ENCODE data around the gene ST3GAL6.

The ST3GAL6 gene

GRCh38 chr3:98799479-98799878, 36.3 kb downstream of the ST3GAL6 start:
- Mint-ChIP-seq H3K4me1 (peaks cover 5% of the 10 kb centered on the region), H3K9me3 (peaks cover 24% of the 10 kb centered on the region), H3K27ac (no peak overlapping the region), H3K36me3 (ENCODE audit: low read depth) (peaks cover 67% of the 10 kb centered on the region), H3K4me3 (no peak overlapping the region), H3K27me3 (ENCODE audit: low read depth, poor library complexity) (no peaks in the 10 kb centered on the region)
- TF ChIP-seq CTCF (IDR thresholded peaks at IDR 0.05) = no peak
- no peak for DNase-seq

GRCh38 chr3:98800401-98800800, 37.3 kb downstream of the ST3GAL6 start:
- no peak for DNase-seq
- Mint-ChIP-seq H3K36me3 (ENCODE audit: low read depth) (peaks cover 76% of the 10 kb centered on the region), H3K9me3 (peaks cover 32% of the 10 kb centered on the region), H3K4me3 (no peak overlapping the region), H3K27ac (no peak overlapping the region), H3K27me3 (ENCODE audit: low read depth, poor library complexity) (no peaks in the 10 kb centered on the region), H3K4me1 (peaks cover 5% of the 10 kb centered on the region)
- no peak for TF ChIP-seq CTCF (IDR thresholded peaks at IDR 0.05)

GRCh38 chr3:98801043-98801747, 38.1 kb downstream of the ST3GAL6 start:
- peaks cover 78% of the 10 kb centered on the region for H3K36me3 Mint-ChIP-seq (ENCODE audit: low read depth)
- H3K9me3 Mint-ChIP-seq = peaks cover 36% of the 10 kb centered on the region
- peak overlapping the region; percentile 58 for H3K27ac Mint-ChIP-seq
- no peak overlapping the region for H3K4me3 Mint-ChIP-seq
- peaks cover 5% of the 10 kb centered on the region for H3K4me1 Mint-ChIP-seq
- TF ChIP-seq CTCF (IDR thresholded peaks at IDR 0.05) = no peak
- H3K27me3 Mint-ChIP-seq (ENCODE audit: low read depth, poor library complexity) = no peaks in the 10 kb centered on the region
- no peak for DNase-seq

- Mint-ChIP-seq H3K27ac (no peak overlapping the region), H3K36me3 (ENCODE audit: low read depth) (peaks cover 91% of the 10 kb centered on the region), H3K27me3 (ENCODE audit: low read depth, poor library complexity) (peaks cover 2% of the 10 kb centered on the region), H3K4me3 (no peak overlapping the region), H3K9me3 (peaks cover 36% of the 10 kb centered on the region), H3K4me1 (peaks cover 5% of the 10 kb centered on the region)
- no peak for DNase-seq
- no peak for TF ChIP-seq CTCF (IDR thresholded peaks at IDR 0.05)
These were observed 42.4 kb downstream of the ST3GAL6 start for GRCh38 chr3:98805571-98805970.

- TF ChIP-seq CTCF (IDR thresholded peaks at IDR 0.05) = no peak
- Mint-ChIP-seq H3K36me3 (ENCODE audit: low read depth) (peaks cover 89% of the 10 kb centered on the region), H3K27me3 (ENCODE audit: low read depth, poor library complexity) (peaks cover 2% of the 10 kb centered on the region), H3K9me3 (peaks cover 32% of the 10 kb centered on the region), H3K4me3 (no peak overlapping the region), H3K4me1 (no peaks in the 10 kb centered on the region), H3K27ac (no peak overlapping the region)
- DNase-seq = no peak
These were observed 43.4 kb downstream of the ST3GAL6 start for GRCh38 chr3:98806521-98806920.

GRCh38 chr3:98807011-98807410, 43.9 kb downstream of the ST3GAL6 start:
- no peaks in the 10 kb centered on the region for H3K4me1 Mint-ChIP-seq
- H3K36me3 Mint-ChIP-seq (ENCODE audit: low read depth) = peaks cover 87% of the 10 kb centered on the region
- no peak for DNase-seq
- no peak overlapping the region for H3K27ac Mint-ChIP-seq
- no peak overlapping the region for H3K4me3 Mint-ChIP-seq
- H3K9me3 Mint-ChIP-seq = peaks cover 32% of the 10 kb centered on the region
- peaks cover 2% of the 10 kb centered on the region for H3K27me3 Mint-ChIP-seq (ENCODE audit: low read depth, poor library complexity)
- TF ChIP-seq CTCF (IDR thresholded peaks at IDR 0.05) = no peak

All from nephron progenitor cell (in vitro differentiated cells).